HepG2 (cell line): ENCODE measurements around the gene CCDC88C. TPM values are rescaled to one million over a fixed set of nuclear protein-coding genes. Genes with fewer than 3 reads are reported as not detected.

ENCODE experiments used
- ATAC-seq: fragments of 200-7000 bp; cut with Tn5 transposase; 3 replicates; pipeline ENCODE4 v1.9.1; 2020; ENCODE audit warnings: mild to moderate bottlenecking, moderate library complexity
- BruUV-seq: library from RNA; stranded (reverse); fragments of 400-500 nt; replicated peaks from 2 replicates; lab custom pipeline; 2021; lab: Mats Ljungman, UMichigan
- CTCF ChIA-PET: fragments of 300-600 bp; formaldehyde crosslinking; extraction: SDS; loops from one replicate; lab custom pipeline; 2021; ENCODE audit warnings: low total read pairs, inconsistent platforms, low intra/inter-chr PET ratio; lab: Yijun Ruan, JAX
- POLR2A ChIA-PET: fragments of 350-600 bp; sonication (Branson Sonifier 250); formaldehyde crosslinking; loops from one replicate; lab custom pipeline; 2020; ENCODE audit warnings: antibody characterized with exemption, inconsistent platforms; lab: Yijun Ruan, JAX
- DNase-seq: peaks from one replicate; pipeline ENCODE4 v3.0.0-alpha.2; 2015; ENCODE audit warnings: low spot score
- FAIRE-seq: peaks from 3 replicates; lab custom pipeline; 2011; peaks lifted over from hg19 to GRCh38; lab: Jason Lieb, UNC
- H2AFZ ChIP-seq: one replicate; pipeline ENCODE4 v1.6.1; 2011; ENCODE audit warnings: low read length, inconsistent platforms
- H3K27ac ChIP-seq: fragments of 300-600 bp; 3 replicates; pipeline ENCODE4 v1.8.0; 2011; ENCODE audit warnings: mixed run types, mild to moderate bottlenecking, mixed read lengths, low read length, inconsistent platforms; ENCODE audit not compliant: insufficient read depth; ENCODE audit errors: extremely low read length
- H3K27me3 ChIP-seq, 2 experiments: fragments of 200-600 bp in 1 of 2; 2 replicates in 1 of 2; 3 replicates in 1 of 2; pipeline versions ENCODE4 v1.6.0 to v1.8.0; 2011; ENCODE audit warnings: low read length in 2 of 2, mild to moderate bottlenecking in 2 of 2, moderate library complexity in 2 of 2, inconsistent platforms in 1 of 2; ENCODE audit not compliant: insufficient read depth in 2 of 2, control insufficient read depth in 1 of 2
- H3K36me3 ChIP-seq, 2 experiments: fragments of 200-600 bp in 1 of 2; replicated peaks in 1 of 2; 2 replicates in 1 of 2; 3 replicates in 1 of 2; pipeline versions ENCODE4 v1.5.1 to v1.8.0; 2011; ENCODE audit warnings: low read length in 2 of 2, inconsistent platforms in 1 of 2; ENCODE audit not compliant: insufficient read depth in 2 of 2, control insufficient read depth in 1 of 2
- H3K4me1 ChIP-seq: 2 replicates; pipeline ENCODE4 v1.5.1; 2012; ENCODE audit warnings: low read length, inconsistent platforms; ENCODE audit not compliant: insufficient read depth
- H3K4me2 ChIP-seq: 2 replicates; pipeline ENCODE4 v1.6.0; 2011; ENCODE audit warnings: low read depth, low read length, inconsistent platforms
- H3K4me3 ChIP-seq, 3 experiments: fragments of 200-600 bp in 1 of 3; sonication (generic), shearing (Covaris generic) in 1 of 3; replicated peaks in 1 of 3; 2 replicates each; pipeline ENCODE4 v1.5.1; 2011 to 2016; ENCODE audit warnings: low read length in 3 of 3, inconsistent platforms in 2 of 3, low read depth in 2 of 3, mild to moderate bottlenecking in 2 of 3, control low read depth in 1 of 3, mixed read lengths in 1 of 3; ENCODE audit not compliant: insufficient read depth in 1 of 3
- H3K79me2 ChIP-seq: one replicate; pipeline ENCODE4 v1.6.1; 2011; ENCODE audit warnings: low read length, inconsistent platforms; ENCODE audit not compliant: insufficient read depth
- H3K9ac ChIP-seq: 2 replicates; pipeline ENCODE4 v1.6.0; 2011; ENCODE audit warnings: mild to moderate bottlenecking, low read depth, low read length, inconsistent platforms; ENCODE audit not compliant: insufficient read depth
- H3K9me3 ChIP-seq: 2 replicates; pipeline ENCODE4 v1.5.1; 2012; ENCODE audit warnings: mild to moderate bottlenecking, low read length
- H4K20me1 ChIP-seq: 2 replicates; pipeline ENCODE4 v1.6.0; 2011; ENCODE audit warnings: inconsistent platforms, mild to moderate bottlenecking, low read length, moderate library complexity; ENCODE audit not compliant: insufficient read depth
- CBX5 ChIP-seq: sonication (generic); formaldehyde crosslinking; IDR thresholded peaks from 2 replicates; pipeline ENCODE4 v1.4.0; 2020; ENCODE audit warnings: missing genetic modification reagents, borderline replicate concordance
- FOXO1 ChIP-seq: sonication (generic); formaldehyde crosslinking; IDR thresholded peaks from 2 replicates; pipeline ENCODE4 v1.4.0; 2020; ENCODE audit warnings: missing genetic modification reagents
- FUBP1 ChIP-seq: sonication (generic); formaldehyde crosslinking; IDR thresholded peaks from 2 replicates; pipeline ENCODE4 v1.5.1; 2020; ENCODE audit warnings: missing genetic modification reagents, mild to moderate bottlenecking, borderline replicate concordance
- GFI1 ChIP-seq: sonication (generic); formaldehyde crosslinking; IDR thresholded peaks from 2 replicates; pipeline ENCODE4 v1.5.0; 2020; ENCODE audit warnings: missing genetic modification reagents, mild to moderate bottlenecking, borderline replicate concordance
- HBP1 ChIP-seq: IDR thresholded peaks from 2 replicates; pipeline ENCODE4 v1.6.1; 2016; ENCODE audit warnings: low read depth, control low read depth
- KLF15 ChIP-seq: sonication (generic); formaldehyde crosslinking; IDR thresholded peaks from 2 replicates; pipeline ENCODE4 v1.8.1; 2023; ENCODE audit warnings: borderline replicate concordance, mild to moderate bottlenecking, inconsistent platforms, missing genetic modification reagents, mixed read lengths
- MBNL3 ChIP-seq: fragments of 250-450 bp; sonication (Bioruptor Pico); conservative IDR thresholded peaks from 2 replicates; pipeline ENCODE4 v1.8.0; 2022; ENCODE audit warnings: mild to moderate bottlenecking, inconsistent platforms
- PAWR ChIP-seq: sonication (generic); formaldehyde crosslinking; IDR thresholded peaks from 2 replicates; pipeline ENCODE4 v1.4.0; 2020; ENCODE audit warnings: missing genetic modification reagents, mild to moderate bottlenecking, borderline replicate concordance
- POLR2AphosphoS2 ChIP-seq: IDR thresholded peaks from 2 replicates; pipeline ENCODE4 v1.6.1; 2011; ENCODE audit warnings: low read depth, low read length, improper control_type of control experiment
- SKIL ChIP-seq: sonication (generic); formaldehyde crosslinking; IDR thresholded peaks from 2 replicates; pipeline ENCODE4 v1.8.0; 2022; ENCODE audit warnings: missing genetic modification reagents, mild to moderate bottlenecking, moderate library complexity, borderline replicate concordance
- SRF ChIP-seq: IDR thresholded peaks from 2 replicates; pipeline ENCODE4 v1.6.1; 2011; ENCODE audit warnings: mild to moderate bottlenecking, low read depth, low read length, moderate library complexity
- SRSF4 ChIP-seq: fragments of 200-400 bp; formaldehyde crosslinking; IDR thresholded peaks from one replicate; pipeline ENCODE4 v1.6.1; 2018; ENCODE audit warnings: mild to moderate bottlenecking, low read depth, low read length, moderate library complexity; ENCODE audit not compliant: poor library complexity, severe bottlenecking
- TCF7L2 ChIP-seq: IDR thresholded peaks from 2 replicates; pipeline ENCODE4 v1.6.1; 2011; ENCODE audit warnings: mild to moderate bottlenecking, low read depth, low read length, moderate library complexity
- THRA ChIP-seq: sonication (generic); formaldehyde crosslinking; IDR thresholded peaks from 2 replicates; pipeline ENCODE4 v1.4.0; 2020; ENCODE audit warnings: missing genetic modification reagents, borderline replicate concordance
- ZFY ChIP-seq: sonication (generic); formaldehyde crosslinking; IDR thresholded peaks from 2 replicates; pipeline ENCODE4 v1.4.0; 2020; ENCODE audit warnings: missing genetic modification reagents
- ZNF432 ChIP-seq: sonication (generic); formaldehyde crosslinking; IDR thresholded peaks from 2 replicates; pipeline ENCODE4 v1.5.0; 2020; ENCODE audit warnings: missing genetic modification reagents, mild to moderate bottlenecking, borderline replicate concordance
- ZNF543 ChIP-seq: sonication (generic); formaldehyde crosslinking; IDR thresholded peaks from 2 replicates; pipeline ENCODE4 v1.4.0; 2020; ENCODE audit warnings: mild to moderate bottlenecking, missing genetic modification reagents
- WGBS: methylation state at CpG from one replicate; pipeline ENCODE4 v1.1.6; 2017; ENCODE audit warnings: low lambda C conversion rate; 5-methylcytosine and 5-hydroxymethylcytosine counted together
- in situ Hi-C: cut with HindIII; loops from 2 replicates; pipeline ENCODE4 v1.10.0; 2017; ENCODE audit warnings: low pct_unique_long_range_greater_than_20kb; ENCODE audit not compliant: extremely low pct_ligation_motif_present
- intact Hi-C: fragments of 100-400 bp; cut with micrococcal nuclease; formaldehyde crosslinking; loops from one replicate; pipeline ENCODE4 v1.10.0; 2022; ENCODE audit not compliant: unreplicated experiment
- polyA plus RNA-seq, 8 experiments: library from polyadenylated mRNA; depleted of rRNA in 3 of 8; stranded (reverse) in 7 of 8; unstranded in 1 of 8; fragments of >200 nt; fragmentation: Illumina TruSeq in 4 of 8; extraction: Trizol in 4 of 8; gene quantifications; 2 replicates each; pipeline versions ENCODE4 v1.2.1 to v1.2.3, GENCODE V29; 2011 to 2016; ENCODE audit warnings: low read depth in 4 of 8, missing spikeins in 1 of 8, mixed read lengths in 1 of 8; ENCODE audit not compliant: insufficient read depth in 1 of 8
- total RNA-seq, 5 experiments: library from RNA; depleted of rRNA; stranded (reverse); fragments of >200 nt; fragmentation: Illumina TruSeq; extraction: Trizol; gene quantifications; 2 replicates each; pipeline ENCODE4 v1.2.3, GENCODE V29; 2016; ENCODE audit warnings: low read depth in 1 of 5
- TF ChIP-seq, protein P1 (sequence below): sonication (generic); formaldehyde crosslinking; IDR thresholded peaks from 2 replicates; pipeline ENCODE4 v1.8.0; 2022; ENCODE audit warnings: mild to moderate bottlenecking, missing genetic modification reagents, moderate library complexity

The CCDC88C gene
- total and polyA plus RNA-seq, 2 of the 13 experiments (the other 11 are each of a cell fraction or from before 2014, with no cell fraction given): 3.6 to 11.7 TPM

DNA sequence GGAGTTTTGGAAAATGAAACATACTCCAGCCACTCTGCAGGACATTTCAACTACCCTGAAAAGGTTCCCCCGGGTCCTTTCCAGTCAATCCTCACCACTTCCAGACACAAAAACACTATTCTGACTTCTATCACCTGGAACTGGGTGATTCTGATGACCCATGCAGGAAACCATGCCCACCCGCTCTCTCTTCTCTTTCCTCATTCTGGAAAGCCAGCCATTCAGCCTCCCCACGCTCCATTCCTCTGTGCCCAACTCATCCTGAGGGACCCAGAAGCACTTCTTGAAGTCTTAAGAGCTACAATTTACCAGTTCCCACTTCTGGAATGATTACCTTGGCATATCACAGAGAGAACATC is 3.2 kb downstream of the CCDC88C start:
- Histone ChIP-seq H3K27ac (no peak overlapping the region), H3K27me3 (no peaks in the 10 kb centered on the region), H4K20me1 (no peaks in the 10 kb centered on the region; the same call in 1 of the 2 replicates), H2AFZ (no peak overlapping the region), H3K79me2 (peaks cover 20% of the 10 kb centered on the region), H3K9ac (no peak overlapping the region), H3K4me3 (no peak overlapping the region), H3K4me1 (peaks cover 59% of the 10 kb centered on the region), H3K36me3 (0 out of 5 replicates have a peak, but pooled peaks cover 0 to 1% of the 10 kb centered on the region in 2 experiments), H3K9me3 (no peaks in the 10 kb centered on the region), H3K4me2 (0 out of 2 replicates have a peak overlapping the region, but pooled peaks have one; percentile 27)
- WGBS: 94% methylated on average over 3 of the region's 3 CpGs
- ATAC-seq: no peak
- in situ Hi-C loops (no loop called here), intact Hi-C loops (no loop called here)
- BruUV-seq: no TSS peak
- FAIRE-seq: no peak
- ChIA-PET CTCF (no interaction called here), POLR2A (interaction anchor here (1.2 kb wide), 1 partner anchor 10 kb away, joined by 3 read pairs; no protein-coding TSS in a partner anchor)
- no peak for DNase-seq
- TF ChIP-seq THRA (CRISPR knock-in tag) (no peak), GFI1 (CRISPR knock-in tag) (no peak), FUBP1 (CRISPR knock-in tag) (no peak), HBP1 (CRISPR knock-in tag) (no peak), ZNF543 (no peak), ZFY (no peak), PAWR (CRISPR knock-in tag) (no peak), SKIL (CRISPR knock-in tag) (no peak), SRSF4 (no peak), SRF (no peak), POLR2AphosphoS2 (no peak), MBNL3 (CRISPR knock-in tag) (no peak), KLF15 (CRISPR knock-in tag) (no peak), FOXO1 (no peak), ZNF432 (CRISPR knock-in tag) (no peak), TCF7L2 (no peak), CBX5 (CRISPR knock-in tag) (no peak)
- TF ChIP-seq, protein P1, sequence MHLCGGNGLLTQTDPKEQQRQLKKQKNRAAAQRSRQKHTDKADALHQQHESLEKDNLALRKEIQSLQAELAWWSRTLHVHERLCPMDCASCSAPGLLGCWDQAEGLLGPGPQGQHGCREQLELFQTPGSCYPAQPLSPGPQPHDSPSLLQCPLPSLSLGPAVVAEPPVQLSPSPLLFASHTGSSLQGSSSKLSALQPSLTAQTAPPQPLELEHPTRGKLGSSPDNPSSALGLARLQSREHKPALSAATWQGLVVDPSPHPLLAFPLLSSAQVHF: no peak
